Measurements from ENCODE around the gene MGME1. TPM values are rescaled to one million over a fixed set of nuclear protein-coding genes. Genes with fewer than 3 reads are reported as not detected.

Gene MGME1
- total RNA-seq, 1 experiment from 2014 or later: 50.5 TPM

GRCh38 chr20:17957505-17958363, 11.1 kb upstream of the MGME1 start:
- Mint-ChIP-seq H3K27ac (ENCODE audit: unreplicated experiment) (no peak overlapping the region), H3K9me3 (ENCODE audit: unreplicated experiment) (no peaks in the 10 kb centered on the region), H3K27me3 (ENCODE audit: insufficient read depth, unreplicated experiment) (no peaks in the 10 kb centered on the region), H3K36me3 (ENCODE audit: insufficient read depth, unreplicated experiment) (peaks cover 97% of the 10 kb centered on the region), H3K4me1 (ENCODE audit: low read depth, unreplicated experiment) (peaks cover 55% of the 10 kb centered on the region), H3K4me3 (ENCODE audit: unreplicated experiment) (no peak overlapping the region)
- intact Hi-C loops (cut with micrococcal nuclease; ENCODE audit: unreplicated experiment): loop anchor here (1.0 to 5.0 kb wide), 2 partner anchors 10 to 40 kb away; no protein-coding TSS in a partner anchor
- no peak for DNase-seq
- H3K27me3 ChIP-seq (replicated peaks; ENCODE audit: control insufficient read depth, insufficient read depth, low read length): no peaks in the 10 kb centered on the region
- no TSS peak for BruUV-seq (replicated peaks)
- H3K9me3 ChIP-seq: no peaks in the 10 kb centered on the region
- TF ChIP-seq CTCF (IDR thresholded peaks at IDR 0.05; ENCODE audit: insufficient read depth in 1 of 2, low read depth in 1 of 2, low read length in 1 of 2, severe bottlenecking in 1 of 2, unreplicated experiment in 1 of 2): no peak
- H3K4me1 ChIP-seq: peaks cover 51% of the 10 kb centered on the region
- CTCF ChIA-PET: interaction anchor here (0.6 to 2.0 kb wide), 11 partner anchors 11 to 421 kb away, joined by 3 to 21 read pairs (median 4); partner anchors contain the start of genes MGME1 and SNX5
- POLR2A ChIA-PET: interaction anchor here (0.5 to 1.7 kb wide), 14 partner anchors 9 to 1813 kb away, joined by 3 to 13 read pairs (median 5); partner anchors contain the start of genes MGME1 and SNX5
- no peak overlapping the region for H3K4me3 ChIP-seq (ENCODE audit: low read depth, low read length)
- peaks cover 6% of the 10 kb centered on the region for H3K36me3 ChIP-seq (ENCODE audit: control insufficient read depth, insufficient read depth, low read length)

GRCh38 chr20:17958373-17959256, 10.2 kb upstream of the MGME1 start:
- H3K9me3 Mint-ChIP-seq (ENCODE audit: unreplicated experiment): no peaks in the 10 kb centered on the region
- peak overlapping the region; percentile 83 for H3K27ac Mint-ChIP-seq (ENCODE audit: unreplicated experiment)
- DNase-seq: peak; percentile 60 to 67
- H3K27me3 ChIP-seq (replicated peaks; ENCODE audit: control insufficient read depth, insufficient read depth, low read length): no peaks in the 10 kb centered on the region
- no peaks in the 10 kb centered on the region for H3K27me3 Mint-ChIP-seq (ENCODE audit: insufficient read depth, unreplicated experiment)
- H3K4me1 Mint-ChIP-seq (ENCODE audit: low read depth, unreplicated experiment): peaks cover 60% of the 10 kb centered on the region
- peaks cover 8% of the 10 kb centered on the region for H3K36me3 ChIP-seq (ENCODE audit: control insufficient read depth, insufficient read depth, low read length)
- no peak overlapping the region for H3K4me3 ChIP-seq (ENCODE audit: low read depth, low read length)
- no TSS peak for BruUV-seq (replicated peaks)
- TF ChIP-seq CTCF (IDR thresholded peaks at IDR 0.05; ENCODE audit: insufficient read depth in 1 of 2, low read depth in 1 of 2, low read length in 1 of 2, severe bottlenecking in 1 of 2, unreplicated experiment in 1 of 2): no peak
- H3K9me3 ChIP-seq: no peaks in the 10 kb centered on the region
- H3K36me3 Mint-ChIP-seq (ENCODE audit: insufficient read depth, unreplicated experiment): peaks cover 97% of the 10 kb centered on the region
- H3K4me3 Mint-ChIP-seq (ENCODE audit: unreplicated experiment): peak overlapping the region; percentile 29
- POLR2A ChIA-PET: interaction anchor here (0.5 to 1.7 kb wide), 16 partner anchors 8 to 1812 kb away, joined by 3 to 13 read pairs (median 5); partner anchors contain the start of genes MGME1 and SNX5
- intact Hi-C loops (cut with micrococcal nuclease; ENCODE audit: unreplicated experiment): loop anchor here (1.0 to 5.0 kb wide), 2 partner anchors 9 to 39 kb away; no protein-coding TSS in a partner anchor
- H3K4me1 ChIP-seq: peaks cover 57% of the 10 kb centered on the region
- CTCF ChIA-PET: interaction anchor here (0.6 to 2.0 kb wide), 13 partner anchors 10 to 422 kb away, joined by 3 to 21 read pairs (median 4); partner anchors contain the start of genes MGME1 and SNX5
